Stomach smooth muscle (tissue), 2 donors: Measurements from ENCODE around the gene DAAM1.

Experiments used
- H3K27ac ChIP-seq: one replicate; pipeline ENCODE4 v1.7.0; 2013; ENCODE audit warnings: mild to moderate bottlenecking, low read length, inconsistent platforms
- H3K27me3 ChIP-seq, 2 donors: one replicate each; pipeline ENCODE4 v1.7.0; 2013; ENCODE audit warnings: low read length in 2 of 2; ENCODE audit not compliant: insufficient read depth in 2 of 2, control insufficient read depth in 1 of 2
- H3K36me3 ChIP-seq, 2 donors: one replicate each; pipeline ENCODE4 v1.7.0; 2013; ENCODE audit warnings: low read length in 2 of 2; ENCODE audit not compliant: control insufficient read depth in 2 of 2, insufficient read depth in 2 of 2
- H3K4me1 ChIP-seq: one replicate; pipeline ENCODE4 v1.7.0; 2013; ENCODE audit warnings: low read length; ENCODE audit not compliant: control insufficient read depth, insufficient read depth
- H3K4me3 ChIP-seq, 2 donors: one replicate each; pipeline ENCODE4 v1.7.0; 2013; ENCODE audit warnings: low read length in 2 of 2
- H3K9ac ChIP-seq, 2 donors: one replicate each; pipeline ENCODE4 v1.7.0; 2013; ENCODE audit warnings: low read length in 2 of 2, mild to moderate bottlenecking in 1 of 2
- H3K9me3 ChIP-seq, 2 donors: one replicate each; pipeline ENCODE4 v1.7.0; 2013; ENCODE audit warnings: low read length in 2 of 2; ENCODE audit not compliant: control insufficient read depth in 2 of 2
- donor health status: healthy.
- donor health status: Pancreatic carcinoma.

Gene DAAM1

DNA sequence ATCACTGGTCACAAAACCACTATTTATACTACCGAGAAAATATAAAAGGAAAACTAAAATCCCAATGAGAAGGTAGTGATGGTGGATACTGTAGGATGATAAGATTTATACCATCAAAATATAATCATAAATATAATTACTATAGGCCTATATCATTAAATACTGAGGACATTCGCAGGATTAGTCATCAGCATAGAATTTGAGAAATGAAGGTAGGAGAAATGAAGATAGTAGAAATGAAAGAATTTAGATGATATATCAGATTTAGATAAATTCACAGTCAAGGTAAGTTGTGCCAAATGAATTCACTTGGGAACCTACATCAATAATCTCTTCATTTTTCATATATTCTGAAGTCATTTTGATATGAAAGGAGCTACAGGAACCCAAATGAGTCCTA lies 82.8 kb downstream of the DAAM1 start:
- Histone ChIP-seq H3K27me3 (no peaks in the 10 kb centered on the region), H3K9me3 (no peaks in the 10 kb centered on the region), H3K4me1 (peaks cover 9% of the 10 kb centered on the region), H3K36me3 (peaks cover 10 to 12% of the 10 kb centered on the region in 2 donors), H3K4me3 (no peak overlapping the region), H3K27ac (no peak overlapping the region), H3K9ac (no peak overlapping the region)

DNA sequence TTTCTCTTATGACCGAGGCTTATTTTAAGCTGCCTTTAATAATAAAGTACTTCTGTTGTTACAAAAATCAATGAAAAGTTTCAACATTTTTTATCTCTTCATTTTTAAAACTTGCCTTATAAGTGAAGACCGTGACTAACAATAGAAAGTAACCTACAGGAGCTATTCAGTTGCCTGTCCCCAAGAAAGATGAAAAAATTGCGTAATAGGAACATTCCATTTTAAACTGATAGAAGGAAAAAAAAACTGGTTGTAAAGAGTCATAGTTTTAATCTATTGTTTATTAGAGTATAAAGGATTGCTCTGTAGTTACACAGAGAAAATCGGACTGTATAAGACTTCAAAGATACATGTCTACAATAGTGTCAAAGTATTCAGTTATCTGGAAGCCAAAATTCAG lies 83.3 kb downstream of the DAAM1 start:
- no peaks in the 10 kb centered on the region for H3K9me3 ChIP-seq
- no peak overlapping the region for H3K27ac ChIP-seq
- H3K9ac ChIP-seq, result no peak overlapping the region
- H3K4me3 ChIP-seq, result no peak overlapping the region
- no peaks in the 10 kb centered on the region for H3K27me3 ChIP-seq
- H3K36me3 ChIP-seq, result peaks cover 7 to 10% of the 10 kb centered on the region in 2 donors
- peaks cover 10% of the 10 kb centered on the region for H3K4me1 ChIP-seq

- Histone ChIP-seq H3K9me3 (no peaks in the 10 kb centered on the region), H3K4me3 (no peak overlapping the region), H3K9ac (no peak overlapping the region), H3K27me3 (no peaks in the 10 kb centered on the region), H3K27ac (no peak overlapping the region), H3K36me3 (peaks cover 3 to 8% of the 10 kb centered on the region in 2 donors), H3K4me1 (peaks cover 10% of the 10 kb centered on the region)
These were observed 84.2 kb downstream of the DAAM1 start for GRCh38 chr14:59272633-59273032.

- Histone ChIP-seq H3K36me3 (peaks cover 3 to 8% of the 10 kb centered on the region in 2 donors), H3K4me1 (peaks cover 10% of the 10 kb centered on the region), H3K27me3 (no peaks in the 10 kb centered on the region), H3K27ac (no peak overlapping the region), H3K9me3 (no peaks in the 10 kb centered on the region), H3K9ac (no peak overlapping the region), H3K4me3 (no peak overlapping the region)
These were observed 85.3 kb downstream of the DAAM1 start for GRCh38 chr14:59273737-59274136.

GRCh38 chr14:59274991-59275391 lies 86.5 kb downstream of the DAAM1 start:
- H3K36me3 ChIP-seq, result no peaks in the 10 kb centered on the region
- no peak overlapping the region for H3K4me3 ChIP-seq
- no peaks in the 10 kb centered on the region for H3K9me3 ChIP-seq
- H3K4me1 ChIP-seq, result peaks cover 10% of the 10 kb centered on the region
- no peaks in the 10 kb centered on the region for H3K27me3 ChIP-seq
- H3K9ac ChIP-seq, result no peak overlapping the region
- peak overlapping the region; percentile 25 for H3K27ac ChIP-seq

- H3K27ac ChIP-seq, result peak overlapping the region; percentile 25
- no peaks in the 10 kb centered on the region for H3K9me3 ChIP-seq
- H3K9ac ChIP-seq, result no peak overlapping the region
- no peaks in the 10 kb centered on the region for H3K27me3 ChIP-seq
- H3K4me3 ChIP-seq, result no peak overlapping the region
- no peaks in the 10 kb centered on the region for H3K36me3 ChIP-seq
- H3K4me1 ChIP-seq, result peaks cover 10% of the 10 kb centered on the region
These were observed 87.2 kb downstream of the DAAM1 start for GRCh38 chr14:59275668-59276067.

DNA sequence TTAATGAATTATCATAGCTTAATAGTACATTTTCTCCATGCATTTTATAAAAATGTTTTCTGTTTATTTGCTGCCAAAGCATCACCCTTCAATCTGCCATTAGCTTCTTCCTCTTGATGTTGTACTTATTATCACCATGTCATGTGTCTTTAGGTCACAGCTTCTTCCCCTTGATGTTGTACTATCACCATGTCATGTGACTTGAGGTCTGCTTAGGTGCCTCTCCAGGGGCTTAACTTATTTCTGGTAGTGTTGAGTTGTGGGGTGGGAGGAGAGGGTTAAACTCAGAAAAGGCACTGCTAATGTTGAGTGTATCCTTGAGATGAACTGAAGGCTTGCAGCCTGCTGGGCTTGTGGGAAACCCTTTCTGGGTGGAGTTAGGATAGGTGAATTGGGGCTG lies 87.8 kb downstream of the DAAM1 start:
- Histone ChIP-seq H3K27me3 (no peaks in the 10 kb centered on the region), H3K27ac (peak overlapping the region; percentile 19), H3K9ac (no peak overlapping the region), H3K36me3 (no peaks in the 10 kb centered on the region), H3K4me1 (peaks cover 10% of the 10 kb centered on the region), H3K4me3 (no peak overlapping the region), H3K9me3 (no peaks in the 10 kb centered on the region)

DNA sequence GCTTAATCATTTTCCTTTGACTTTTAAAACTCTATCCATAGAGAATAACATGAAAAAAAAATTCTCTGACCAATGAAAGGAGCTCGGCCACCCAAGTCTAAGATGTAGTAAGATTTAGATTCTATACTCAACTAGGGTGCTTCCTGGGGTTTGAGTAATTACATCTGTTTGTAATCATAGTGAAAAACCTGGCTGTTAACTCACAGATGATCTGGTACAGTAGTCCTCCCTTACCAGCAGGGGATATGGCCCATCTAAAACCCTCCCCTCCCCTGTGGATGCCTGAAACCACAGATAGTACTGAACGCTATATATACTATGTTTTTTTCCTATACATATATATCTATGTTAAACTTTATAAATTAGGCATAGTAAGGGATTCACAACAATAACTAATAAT lies 89.2 kb downstream of the DAAM1 start:
- Histone ChIP-seq H3K9ac (no peak overlapping the region), H3K4me1 (peaks cover 10% of the 10 kb centered on the region), H3K9me3 (no peaks in the 10 kb centered on the region), H3K27ac (no peak overlapping the region), H3K27me3 (no peaks in the 10 kb centered on the region), H3K4me3 (no peak overlapping the region), H3K36me3 (no peaks in the 10 kb centered on the region)

DNA sequence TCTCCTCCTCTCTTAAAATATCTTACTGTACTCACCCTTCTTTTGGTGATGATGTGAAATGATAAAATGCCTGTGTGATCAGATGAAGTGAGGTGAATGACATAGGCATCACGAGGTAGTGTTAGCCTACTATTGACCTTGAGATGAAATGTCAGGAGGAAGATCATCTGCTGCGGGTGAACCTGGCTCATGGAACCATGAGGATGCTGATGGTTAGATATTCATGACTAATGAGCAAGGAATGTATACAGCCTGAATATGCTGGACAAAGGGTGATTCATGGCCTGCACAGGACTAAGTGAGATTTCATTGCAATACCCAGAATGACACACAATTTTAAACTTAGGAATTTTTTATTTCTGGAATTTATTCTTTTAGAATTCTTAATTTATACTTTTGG lies 89.6 kb downstream of the DAAM1 start:
- Histone ChIP-seq H3K4me3 (no peak overlapping the region), H3K36me3 (no peaks in the 10 kb centered on the region), H3K4me1 (peaks cover 10% of the 10 kb centered on the region), H3K9me3 (no peaks in the 10 kb centered on the region), H3K27me3 (no peaks in the 10 kb centered on the region), H3K9ac (no peak overlapping the region), H3K27ac (no peak overlapping the region)

GRCh38 chr14:59280961-59281360 lies 92.5 kb downstream of the DAAM1 start:
- H3K4me3 ChIP-seq, result no peak overlapping the region
- peaks cover 3% of the 10 kb centered on the region for H3K4me1 ChIP-seq
- H3K9me3 ChIP-seq, result no peaks in the 10 kb centered on the region
- no peaks in the 10 kb centered on the region for H3K27me3 ChIP-seq
- H3K9ac ChIP-seq, result no peak overlapping the region
- no peaks in the 10 kb centered on the region for H3K36me3 ChIP-seq
- H3K27ac ChIP-seq, result no peak overlapping the region

GRCh38 chr14:59281609-59282377 lies 93.3 kb downstream of the DAAM1 start:
- Histone ChIP-seq H3K36me3 (no peaks in the 10 kb centered on the region), H3K9me3 (no peaks in the 10 kb centered on the region), H3K9ac (no peak overlapping the region), H3K27me3 (no peaks in the 10 kb centered on the region), H3K4me1 (no peaks in the 10 kb centered on the region), H3K27ac (no peak overlapping the region), H3K4me3 (no peak overlapping the region)
